ENCODE data around the gene EZR.

The EZR gene

DNA sequence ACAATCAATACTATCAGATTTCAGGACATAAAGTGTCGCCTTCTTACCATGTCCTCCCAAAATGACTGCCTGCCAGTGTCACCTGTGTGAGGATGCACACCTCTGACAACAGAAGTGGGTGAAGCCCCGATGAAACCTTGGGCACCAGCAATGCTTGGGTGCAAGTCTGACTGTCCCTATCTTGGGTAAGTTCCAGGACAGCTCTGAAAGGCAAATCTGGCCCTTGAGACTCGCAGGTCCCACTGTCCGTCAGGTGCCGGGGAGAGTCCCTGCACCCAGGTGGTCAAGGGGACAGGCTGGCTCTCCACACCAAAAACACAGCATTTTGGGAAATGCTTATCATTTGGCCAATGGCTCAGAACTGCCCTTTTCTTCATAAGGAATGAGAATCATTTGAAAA, 43.3 kb downstream of the EZR start:
- DNase-seq (ENCODE audit: low read depth), result no peak

DNA sequence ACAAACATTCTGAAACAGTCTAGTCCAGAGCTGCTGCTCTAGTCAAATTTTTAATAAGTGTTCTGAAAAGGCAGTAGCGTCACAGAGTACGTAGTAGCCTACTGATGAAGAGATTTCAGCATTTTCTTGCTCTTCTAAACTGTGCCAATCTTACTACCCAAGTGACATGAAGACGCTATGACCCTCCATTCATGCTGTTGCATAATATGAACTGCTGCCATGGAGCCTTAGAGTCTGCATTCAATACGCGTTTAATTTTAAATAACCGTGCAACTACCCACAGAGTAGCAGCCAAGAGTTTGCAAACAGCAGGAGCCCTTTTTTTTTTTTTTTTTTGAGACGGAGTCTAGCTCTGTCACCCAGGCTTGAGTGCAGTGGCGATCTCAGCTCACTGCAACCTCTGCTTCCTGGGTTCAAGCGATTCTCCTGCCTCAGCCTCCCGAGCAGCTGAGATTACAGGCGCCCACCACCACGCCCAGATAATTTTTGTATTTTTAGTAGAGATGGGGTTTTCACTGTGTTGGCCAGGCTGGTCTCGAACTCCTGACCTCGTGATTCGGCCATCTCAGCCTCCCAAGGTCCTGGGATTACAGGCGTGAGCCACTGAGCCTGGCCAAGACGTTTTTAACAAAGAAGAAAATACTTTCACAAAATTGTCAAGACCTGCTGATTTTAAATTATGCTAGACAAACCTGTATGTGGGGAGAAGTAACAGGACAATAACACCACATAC, 44.3 kb downstream of the EZR start:
- no peak for DNase-seq (ENCODE audit: low read depth)

DNA sequence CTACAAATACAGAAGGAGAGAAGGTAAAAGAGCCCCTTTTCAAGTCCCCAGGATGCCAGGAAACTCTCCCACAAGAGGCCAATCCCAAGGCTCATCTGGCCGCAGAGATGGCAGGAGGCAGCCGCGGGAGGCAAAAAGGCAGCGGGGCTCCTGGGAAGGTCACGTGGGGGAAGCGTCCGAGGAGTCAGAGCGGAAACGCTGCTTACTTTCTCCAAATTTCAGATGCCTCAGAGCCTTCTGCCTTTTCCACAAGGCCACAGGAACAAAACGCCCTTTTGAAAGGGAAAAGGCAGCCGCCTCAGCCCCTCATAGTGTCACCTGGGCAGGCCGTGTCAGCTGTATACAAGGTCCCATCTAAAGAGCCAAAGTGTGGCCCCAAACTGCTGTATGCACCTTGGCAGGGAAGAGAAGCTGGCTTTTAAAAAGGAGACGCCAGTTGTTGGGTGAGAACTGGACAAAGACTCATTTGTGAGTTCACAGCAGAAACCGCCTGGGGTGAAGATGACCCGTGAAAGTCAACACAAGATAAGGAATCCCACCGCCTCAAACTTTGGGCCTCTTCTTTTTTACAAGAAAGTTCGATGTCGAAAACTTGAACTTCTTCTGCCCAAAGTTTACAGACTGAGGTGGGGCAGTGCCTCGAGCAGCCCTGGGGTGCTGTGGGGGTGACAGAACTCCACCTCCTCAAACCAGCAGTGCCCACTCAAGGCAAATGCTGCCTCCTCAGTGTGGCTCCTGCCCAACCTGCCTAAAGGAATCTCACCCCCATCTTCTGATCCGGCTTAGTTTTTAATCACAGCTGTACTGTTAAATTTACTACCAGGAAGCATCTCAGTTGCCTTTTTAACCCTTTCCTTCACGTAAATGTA, 45.4 kb downstream of the EZR start:
- no peak for DNase-seq (ENCODE audit: low read depth)

DNA sequence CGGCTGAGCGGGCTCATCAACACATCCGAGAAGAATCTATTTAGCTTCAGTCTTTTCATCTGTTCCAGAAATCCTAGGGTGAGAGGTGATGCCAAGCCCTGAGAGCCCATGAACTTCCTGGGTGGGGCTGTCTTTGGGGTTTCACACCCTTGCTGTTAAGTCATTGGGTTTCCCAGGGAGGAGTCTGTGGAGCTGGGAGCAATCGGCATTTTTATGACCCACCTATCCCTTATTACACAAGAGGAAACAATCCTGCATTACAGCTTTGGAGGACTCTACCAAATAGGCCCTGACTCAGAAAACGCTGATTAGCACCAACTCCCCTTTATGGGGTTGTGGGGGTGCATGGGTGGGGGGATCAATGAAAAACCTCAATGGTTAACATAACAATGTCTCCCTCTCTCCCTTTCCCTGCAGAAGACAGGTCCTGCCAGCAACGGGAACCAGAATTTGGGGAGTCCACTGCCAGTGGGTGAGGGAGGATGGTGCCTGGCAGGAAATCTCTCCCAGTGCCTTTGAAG, 46.3 kb downstream of the EZR start:
- DNase-seq (ENCODE audit: low read depth), result no peak

DNA sequence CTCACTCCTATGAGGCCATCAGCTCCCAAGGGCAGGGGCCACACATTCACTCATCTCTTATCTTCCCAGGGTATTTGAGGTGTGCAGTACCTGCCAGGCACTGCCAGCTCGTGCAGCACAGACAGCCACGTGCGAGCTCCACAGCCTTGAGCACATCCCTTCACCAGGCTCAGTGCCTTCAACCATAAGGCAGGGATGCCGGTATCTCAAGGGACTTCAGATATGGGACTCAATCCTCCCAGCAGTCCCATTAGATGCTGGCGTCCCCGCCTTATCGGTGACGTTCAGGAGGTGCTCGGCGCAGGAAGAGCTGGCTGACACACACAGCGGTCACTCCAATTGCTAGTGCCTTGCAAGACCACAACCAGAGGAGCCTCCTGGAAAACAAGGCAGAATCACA, 47.0 kb downstream of the EZR start:
- DNase-seq (ENCODE audit: low read depth), result no peak

DNA sequence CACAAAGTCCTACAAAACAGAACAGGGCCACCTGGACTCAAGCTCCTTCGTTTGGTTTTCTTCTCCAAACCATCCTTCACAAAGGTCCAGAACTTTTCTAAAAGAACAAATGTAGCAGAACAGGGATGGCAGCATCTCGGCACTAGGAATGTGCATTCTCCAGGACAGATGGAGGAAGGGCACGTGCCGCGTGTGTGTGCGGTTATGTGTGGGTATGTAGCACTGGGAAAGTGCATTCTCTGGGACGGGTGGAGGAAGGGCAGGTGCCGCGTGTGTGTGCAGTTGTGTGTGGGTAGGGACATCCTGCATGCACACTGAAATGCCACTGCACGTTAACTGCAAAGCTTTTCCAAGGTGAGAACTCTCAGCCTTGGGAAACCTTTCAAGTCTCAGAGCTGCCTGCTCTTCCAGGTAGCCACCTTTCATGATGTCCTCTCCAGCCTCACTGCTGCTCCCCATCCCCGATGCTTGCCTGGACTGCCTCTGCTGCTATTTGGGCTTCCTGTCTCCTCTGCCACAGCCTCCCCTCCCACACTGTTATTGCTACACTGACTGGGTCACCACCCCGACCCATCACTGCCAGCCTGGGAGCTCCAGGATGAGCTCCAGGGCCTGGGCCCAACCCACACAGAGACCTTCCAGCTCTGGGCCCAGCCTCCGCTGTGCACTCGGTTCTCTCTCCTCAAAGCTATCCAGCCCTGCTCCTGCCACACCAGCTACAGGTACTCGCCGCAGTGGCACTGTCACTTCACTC, 47.6 kb downstream of the EZR start:
- DNase-seq (ENCODE audit: low read depth), result no peak

DNA sequence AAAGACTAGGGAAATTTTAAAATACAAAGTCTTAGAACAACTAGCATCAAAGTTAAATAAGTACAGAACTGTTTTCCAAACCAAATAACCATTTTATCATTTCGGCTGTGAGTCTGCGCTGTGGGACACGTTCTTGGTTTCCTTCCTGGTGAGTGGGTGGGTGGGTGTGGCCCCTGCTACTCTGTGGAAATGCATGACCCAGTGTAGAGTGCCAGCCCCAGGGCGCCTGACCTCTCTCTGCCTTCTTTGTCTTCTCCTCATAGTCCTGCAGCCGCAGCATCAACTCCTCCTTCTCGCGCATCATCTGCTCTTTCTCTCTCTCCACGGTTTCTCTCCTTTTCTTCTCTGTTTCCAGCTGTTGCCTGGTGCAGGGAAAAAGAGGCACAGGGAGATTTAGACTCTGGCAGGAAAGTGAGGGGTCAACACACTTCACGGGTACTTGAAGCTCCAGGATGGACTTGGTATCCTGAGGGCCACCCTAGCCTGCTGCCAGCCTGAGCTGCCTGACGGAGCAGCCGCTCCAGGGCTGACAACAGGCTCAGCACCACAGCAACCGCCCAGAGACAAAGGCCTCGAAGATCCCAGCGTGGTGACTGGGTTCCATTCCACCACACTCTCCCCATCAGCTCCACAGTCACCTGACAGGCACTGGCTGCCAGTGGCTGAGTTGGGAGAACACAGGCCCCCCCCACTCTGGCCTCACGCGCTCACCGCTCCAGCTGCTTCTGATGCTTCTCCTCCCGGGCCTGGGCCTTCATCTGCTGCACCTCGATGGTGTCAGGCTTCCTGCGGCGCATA, 48.4 kb downstream of the EZR start:
- no peak for DNase-seq (ENCODE audit: low read depth)

DNA sequence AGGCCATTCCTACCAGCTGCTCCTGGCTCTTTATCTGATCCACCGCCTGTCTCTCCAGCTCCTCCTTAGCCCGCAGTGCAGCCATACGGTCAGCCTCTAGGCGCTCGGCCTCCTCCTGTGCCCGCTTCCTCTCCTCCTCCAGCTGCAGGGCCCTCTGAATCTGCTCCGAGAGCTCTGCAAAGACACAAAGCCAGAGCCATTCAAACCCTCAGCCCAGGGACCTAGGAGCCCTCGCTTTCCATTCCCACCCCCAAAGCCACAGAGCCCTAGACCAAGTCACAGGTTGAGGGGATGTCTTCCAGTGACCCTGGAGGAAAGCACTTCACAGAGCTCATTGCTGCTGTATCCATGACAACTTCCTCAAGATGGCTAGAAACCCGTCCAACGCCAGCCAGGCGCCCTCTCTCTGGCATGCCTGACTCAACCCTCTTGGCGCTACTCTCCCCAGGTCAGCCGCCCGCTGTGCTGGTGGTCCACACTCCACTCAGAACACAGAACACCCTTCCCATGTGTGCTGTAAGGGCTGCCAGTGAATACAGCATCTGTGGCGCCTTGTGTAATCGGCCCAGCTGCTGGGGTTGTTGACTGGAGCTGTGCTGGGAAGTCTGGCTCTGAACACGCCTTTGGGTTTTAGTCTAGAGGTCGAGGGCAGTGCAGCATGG, 49.3 kb downstream of the EZR start:
- DNase-seq (ENCODE audit: low read depth), result no peak

DNA sequence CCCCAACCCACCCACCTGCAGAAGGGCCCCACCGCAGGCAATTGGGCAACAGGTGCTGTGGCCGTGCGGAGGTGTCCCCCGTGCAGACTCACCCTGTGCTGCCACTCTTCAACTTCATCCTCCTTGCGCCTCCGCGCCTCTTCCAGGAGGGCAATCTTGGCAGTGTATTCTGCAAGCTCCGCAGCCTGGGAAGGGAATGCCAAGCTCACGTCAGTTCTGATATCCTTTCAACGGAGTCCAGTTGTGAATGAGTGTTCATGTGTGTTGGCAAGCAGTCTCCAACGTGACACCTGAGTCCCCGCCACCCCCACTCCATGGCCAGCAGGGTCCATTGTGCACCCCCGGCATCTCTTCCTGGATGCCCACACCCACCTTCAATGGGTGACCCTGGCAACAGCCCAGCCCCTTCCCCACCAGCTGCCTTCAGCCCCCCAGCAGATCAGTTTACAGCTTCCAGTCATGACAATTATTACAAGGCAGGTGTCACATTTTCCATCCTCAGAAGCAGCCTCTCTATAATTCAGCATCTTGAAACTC, 49.9 kb downstream of the EZR start:
- no peak for DNase-seq (ENCODE audit: low read depth)

DNA sequence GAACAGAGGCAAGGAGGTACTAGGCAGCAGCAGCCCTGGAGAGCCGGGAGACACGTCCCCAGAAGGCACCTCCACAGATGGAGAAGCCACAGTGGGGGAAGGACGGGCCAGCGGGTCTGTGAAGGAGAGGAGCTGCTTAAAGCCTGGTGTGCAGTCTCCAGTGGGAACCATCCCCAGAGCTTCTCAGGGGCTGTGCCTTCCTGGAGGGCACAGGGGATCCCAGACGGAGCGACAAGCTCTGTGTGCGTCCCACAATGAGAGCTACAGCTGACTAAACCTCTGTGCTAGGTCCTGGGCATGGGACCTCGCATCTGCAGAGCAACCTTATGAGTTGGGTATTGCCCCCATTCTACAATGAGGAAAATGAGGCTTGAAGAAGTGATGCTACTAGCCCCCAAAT, 50.7 kb downstream of the EZR start:
- no peak for DNase-seq (ENCODE audit: low read depth)

DNA sequence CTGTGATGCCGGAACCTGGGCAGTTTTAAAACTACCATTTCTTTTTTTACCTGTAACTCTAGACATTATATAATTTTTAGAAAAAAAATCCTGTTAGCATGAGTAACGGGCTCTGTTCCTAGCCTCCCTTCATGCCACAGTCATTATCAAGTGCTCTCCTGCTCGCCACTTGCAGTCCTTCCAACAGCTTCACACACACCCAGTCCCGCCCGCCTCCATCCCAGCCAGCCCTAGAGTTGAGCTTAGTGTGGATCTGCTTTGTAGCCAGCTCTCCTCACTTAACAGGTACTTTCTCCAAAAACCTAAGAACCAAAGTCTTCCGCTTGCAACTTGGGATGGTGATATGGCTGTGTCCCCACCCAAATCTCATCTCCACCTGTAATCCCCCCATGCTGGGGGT, 51.5 kb downstream of the EZR start:
- DNase-seq (ENCODE audit: low read depth), result no peak

DNA sequence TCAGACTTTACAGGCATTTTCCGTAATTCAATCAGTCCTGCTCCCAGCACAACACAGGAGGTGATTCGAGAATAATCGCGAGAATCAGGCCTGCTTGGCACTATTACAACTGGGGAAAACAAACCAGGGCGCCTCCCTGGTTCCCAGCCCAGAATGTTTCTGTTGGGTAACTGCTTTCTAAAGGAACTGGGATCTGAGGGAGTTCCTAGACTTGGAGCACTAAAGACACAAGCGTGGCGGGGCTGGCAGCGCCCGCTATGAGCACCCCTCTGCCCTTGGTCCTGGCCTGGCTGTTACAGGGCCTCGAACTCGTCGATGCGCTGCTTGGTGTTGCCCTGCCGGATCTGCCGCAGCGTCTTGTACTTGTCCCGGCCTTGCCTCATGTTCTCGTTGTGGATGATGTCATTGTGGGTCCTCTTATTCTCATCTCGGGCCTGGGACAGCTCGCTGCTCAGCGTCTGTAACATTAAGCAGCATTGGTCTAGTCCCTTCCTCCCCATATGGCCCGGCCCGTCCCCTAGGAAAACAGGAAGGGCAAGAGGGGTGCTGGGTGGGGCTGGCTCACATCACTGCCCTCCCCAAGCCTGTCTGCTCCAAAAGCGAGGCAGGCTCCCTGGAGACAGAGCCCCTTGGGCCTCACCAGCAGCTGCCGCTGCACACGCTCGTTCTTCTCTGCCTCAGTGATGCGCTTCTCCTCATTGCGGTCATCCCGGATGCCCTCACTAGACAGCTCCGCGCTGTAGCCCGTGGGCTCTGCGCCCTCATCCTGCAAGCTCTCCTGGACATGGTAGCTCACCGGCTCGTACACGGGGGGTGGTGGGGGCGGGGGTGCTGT, 52.3 kb downstream of the EZR start:
- DNase-seq (ENCODE audit: low read depth), result no peak

DNA sequence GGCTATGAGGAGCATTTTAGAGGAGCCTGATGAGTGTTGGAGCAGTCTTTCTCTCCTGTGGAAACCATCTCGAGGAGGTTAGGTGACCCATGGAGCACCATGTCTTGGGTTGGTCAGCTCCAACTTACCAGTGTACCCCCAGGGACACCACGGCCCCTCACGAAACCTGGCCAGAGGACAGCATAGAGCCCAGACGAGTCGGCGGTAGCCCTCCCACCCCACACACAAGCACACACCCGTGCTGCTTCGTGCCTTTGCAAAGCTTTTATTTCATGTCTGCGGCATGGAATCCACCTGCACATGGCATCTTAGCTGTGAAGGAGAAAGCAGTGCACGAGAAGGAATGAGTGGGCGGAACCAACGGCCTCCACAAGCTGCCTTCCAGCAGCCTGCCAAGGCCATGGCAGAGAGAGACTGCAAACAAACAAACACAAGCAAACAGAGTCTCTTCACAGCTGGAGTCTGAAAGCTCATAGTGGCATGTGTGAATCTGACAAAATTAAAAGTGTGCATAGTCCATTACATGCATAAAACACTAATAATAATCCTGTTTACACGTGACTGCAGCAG, 53.6 kb downstream of the EZR start:
- no peak for DNase-seq (ENCODE audit: low read depth)

DNA sequence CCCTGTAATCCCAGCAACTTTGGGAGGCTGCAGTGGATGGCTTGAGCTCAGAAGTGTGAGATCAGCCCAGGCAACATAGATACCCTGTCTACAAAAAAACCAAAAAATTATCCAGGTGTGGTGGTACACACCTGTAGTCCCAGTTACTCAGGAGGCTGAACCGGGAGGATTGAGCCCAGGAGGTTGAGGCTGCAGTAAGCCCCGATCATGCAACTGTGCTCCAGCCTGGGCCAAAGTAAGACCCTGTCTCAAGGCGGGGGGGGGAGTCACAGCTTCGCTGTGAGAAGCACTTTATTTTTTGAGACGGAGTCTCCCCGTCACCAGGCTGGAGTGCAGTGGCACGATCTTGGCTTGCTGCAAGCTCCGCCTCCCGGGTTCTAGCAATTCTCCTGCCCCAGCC, 54.2 kb downstream of the EZR start:
- DNase-seq (ENCODE audit: low read depth), result no peak

DNA sequence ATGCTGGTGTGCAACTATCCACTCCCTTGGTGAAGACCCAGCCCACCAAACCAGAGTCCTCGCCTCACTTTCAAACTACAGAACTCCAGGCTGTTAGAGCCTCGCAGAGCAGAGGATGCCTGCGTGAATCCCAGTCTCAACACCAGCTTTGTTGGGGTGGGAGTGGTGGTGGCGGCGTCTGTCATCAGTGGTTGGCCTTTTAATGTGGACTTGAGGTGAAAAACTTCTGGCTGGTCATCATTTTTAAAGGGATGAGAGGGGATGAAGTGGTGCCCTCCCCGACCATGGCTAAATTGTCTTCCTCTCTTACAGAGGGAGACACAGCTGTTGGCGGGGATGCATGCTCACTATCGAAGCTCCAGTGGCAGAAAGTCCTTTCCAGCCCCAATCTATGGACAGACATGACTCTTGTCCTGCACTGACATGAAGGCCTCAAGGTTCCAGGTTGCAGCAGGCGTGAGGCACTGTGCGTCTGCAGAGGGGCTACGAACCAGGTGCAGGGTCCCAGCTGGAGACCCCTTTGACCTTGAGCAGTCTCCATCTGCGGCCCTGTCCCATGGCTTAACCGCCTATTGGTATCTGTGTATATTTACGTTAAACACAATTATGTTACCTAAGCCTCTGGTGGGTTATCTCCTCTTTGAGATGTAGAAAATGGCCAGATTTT, 54.9 kb downstream of the EZR start:
- no peak for DNase-seq (ENCODE audit: low read depth)

DNA sequence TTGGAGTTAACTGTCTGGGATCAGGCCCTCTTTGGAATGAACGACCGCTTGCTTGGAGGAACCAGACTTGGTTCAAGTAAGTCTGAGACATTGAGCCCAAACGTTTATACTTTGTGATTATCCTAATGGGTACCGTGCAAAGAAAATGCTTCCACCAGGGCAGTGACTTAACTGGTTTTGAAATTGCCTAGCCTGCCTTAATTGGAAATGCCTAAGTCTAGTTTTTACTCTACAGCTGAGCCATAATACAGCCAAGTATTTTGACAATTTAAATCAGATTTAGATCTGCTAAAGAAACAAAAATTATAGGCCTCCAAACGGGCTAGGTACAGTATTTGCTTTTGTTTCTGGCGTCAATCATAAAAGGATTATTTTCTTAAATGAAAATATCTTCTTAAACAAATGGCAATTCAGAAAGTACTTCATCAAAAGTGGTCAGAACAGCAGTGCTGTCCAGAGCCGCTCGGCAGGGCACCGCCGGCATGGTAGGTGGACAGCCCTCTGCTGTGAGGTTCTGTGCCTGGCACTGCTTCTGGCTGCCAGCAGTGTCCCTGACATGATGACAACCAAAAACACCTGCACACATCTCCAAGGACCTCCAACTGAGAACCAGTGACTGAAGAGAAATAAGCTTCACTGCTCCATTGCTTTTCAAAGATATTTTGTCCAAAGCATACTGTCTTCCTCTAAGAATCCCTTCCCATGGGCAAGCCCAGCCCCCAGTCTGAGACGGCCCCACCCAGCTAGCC, 55.6 kb downstream of the EZR start:
- DNase-seq (ENCODE audit: low read depth), result no peak

DNA sequence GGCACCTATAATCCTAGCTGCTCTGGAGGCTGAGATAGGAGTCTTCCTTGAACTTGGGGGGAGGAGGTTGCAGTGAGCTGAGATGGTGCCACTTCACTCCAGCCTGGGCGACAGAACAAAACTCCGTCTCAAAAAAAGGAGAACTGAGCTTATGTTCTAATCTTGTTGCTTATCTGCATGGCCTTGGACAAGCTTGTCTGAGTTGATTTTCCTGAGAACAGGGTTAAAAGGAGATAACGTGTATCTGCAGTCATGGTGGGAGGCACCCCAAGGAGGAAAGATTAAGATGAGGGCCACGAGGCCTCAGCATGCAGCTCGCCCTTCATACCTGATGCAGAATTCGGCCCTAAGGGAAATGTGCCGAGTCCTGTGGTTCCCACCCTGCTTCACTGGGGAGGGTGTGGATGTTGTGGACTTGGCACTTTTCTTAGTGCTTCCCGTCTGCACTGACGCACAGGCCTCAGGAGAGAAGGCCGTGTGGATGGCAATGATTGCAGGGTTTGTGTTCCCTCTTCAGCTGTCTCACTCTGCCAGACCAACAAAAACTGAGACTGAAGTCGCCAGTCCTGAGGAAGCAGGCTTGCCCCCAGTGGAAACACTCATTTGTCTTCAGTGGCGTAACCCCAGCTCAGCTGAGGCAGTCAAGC, 56.3 kb downstream of the EZR start:
- no peak for DNase-seq (ENCODE audit: low read depth)

DNA sequence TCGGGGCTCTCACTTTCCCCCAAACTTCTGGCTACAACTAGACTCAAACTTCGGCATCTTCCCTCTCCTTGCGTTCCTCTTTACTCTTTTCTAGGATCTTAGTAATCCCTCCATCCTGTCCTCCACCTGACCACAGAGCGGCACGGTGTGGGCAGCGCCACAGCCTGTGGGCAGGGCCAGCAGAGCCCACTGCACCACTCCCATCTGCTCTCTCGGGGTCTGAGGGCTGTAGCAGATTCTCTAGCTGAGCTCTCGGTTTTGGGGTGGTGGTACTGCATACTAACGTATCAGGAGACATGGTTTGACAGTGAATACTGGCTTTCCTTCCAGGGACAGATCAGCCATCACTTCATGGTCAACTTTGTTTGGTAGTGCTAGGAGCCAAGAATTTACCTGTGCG, 57.4 kb downstream of the EZR start:
- DNase-seq (ENCODE audit: low read depth), result no peak
